HepG2 (cell line): ENCODE data around the gene SOS2.

Experiments
- POLR2A ChIP-seq, 2 experiments: IDR thresholded peaks; 2 replicates each; pipeline ENCODE4 v1.6.1; 2011; ENCODE audit warnings: low read depth in 2 of 2, low read length in 2 of 2, mild to moderate bottlenecking in 1 of 2, moderate library complexity in 1 of 2; ENCODE audit not compliant: insufficient read depth in 1 of 2
- SP1 ChIP-seq, 2 experiments: fragments of 450-650 bp in 1 of 2; sonication (generic) in 1 of 2; formaldehyde crosslinking in 1 of 2; IDR thresholded peaks; 2 replicates each; pipeline versions ENCODE4 v1.4.0 to v1.6.1; 2016 to 2020; ENCODE audit warnings: missing genetic modification reagents in 1 of 2
- ZC3H13 ChIP-seq: sonication (generic); formaldehyde crosslinking; IDR thresholded peaks from 2 replicates; pipeline ENCODE4 v1.8.1; 2023; ENCODE audit warnings: mild to moderate bottlenecking, missing genetic modification reagents, moderate library complexity

DNA sequence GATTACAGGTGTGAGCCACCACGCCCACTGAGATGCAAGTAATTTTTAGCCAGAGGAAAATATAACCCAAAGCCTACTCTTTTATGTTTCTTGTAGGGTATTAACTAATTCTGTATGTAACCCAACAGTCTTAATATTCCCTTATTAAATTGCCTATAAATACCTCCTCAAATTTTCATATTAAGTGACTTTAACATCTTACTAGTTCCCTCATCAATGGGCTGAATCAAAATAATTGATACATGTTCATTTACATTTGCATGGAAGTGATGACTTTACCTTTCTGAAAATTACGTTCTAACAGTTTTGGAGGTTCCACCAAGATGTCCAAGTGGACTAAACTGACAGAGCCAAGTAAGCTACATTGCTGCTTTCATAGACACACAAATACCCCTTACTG, 3.1 kb downstream of the SOS2 start:
- TF ChIP-seq POLR2A (IDR thresholded peaks at IDR 0.05; ENCODE audit: insufficient read depth in 1 of 2, low read depth in 2 of 2, low read length in 2 of 2) (no peak), SP1 (IDR thresholded peaks at IDR 0.05) (no peak), SP1 (CRISPR knock-in tag; IDR thresholded peaks at IDR 0.05) (no peak), ZC3H13 (CRISPR knock-in tag) (no peak)
